ENCODE measurements around the gene OR1E2. TPM values are rescaled to one million over a fixed set of nuclear protein-coding genes. Genes with fewer than 3 reads are reported as not detected.
"Not testable (repeated sequence)": the region's sequence is repeated elsewhere in the genome, so short reads cannot be mapped to it uniquely, and the experiment has no call there.

OR1E2 gene
- total and polyA plus RNA-seq, 12 donors, result 0.43 TPM; not detected in 11

GRCh38 chr17:3438368-3438767, 4.7 kb upstream of the OR1E2 start:
- TF ChIP-seq CTCF (IDR thresholded peaks at IDR 0.05), result no peak
- ATAC-seq, result no peak
- H3K27ac ChIP-seq, result no peak overlapping the region
- intact Hi-C loops (cut with DNase I), result no loop called here
- 50 to 62% methylated on average over 1 of the region's 1 CpG for WGBS, 2 donors
- H3K27me3 ChIP-seq, result peaks cover 0 to 14% (median 4%) of the 10 kb centered on the region in 7 donors
- no peak for DNase-seq
- H3K9me3 ChIP-seq, result no peaks in the 10 kb centered on the region
- H3K36me3 ChIP-seq, result no peaks in the 10 kb centered on the region
- no peak overlapping the region for H3K4me3 ChIP-seq
- no peaks in the 10 kb centered on the region for H3K4me1 ChIP-seq

GRCh38 chr17:3433215-3433614, 426 bp downstream of the OR1E2 start:
- H3K36me3 ChIP-seq; H3K4me1 ChIP-seq; intact Hi-C loops (cut with DNase I); H3K27me3 ChIP-seq; ATAC-seq; H3K4me3 ChIP-seq; H3K27ac ChIP-seq; DNase-seq: not testable (repeated sequence)
- WGBS, 2 donors, result 25 to 31% methylated on average over 7 of the region's 7 CpGs
- H3K9me3 ChIP-seq, result peaks cover 0 to 21% (median 6%) of the 10 kb centered on the region in 11 donors

- Histone ChIP-seq H3K27ac (no peak overlapping the region), H3K36me3 (no peaks in the 10 kb centered on the region), H3K9me3 (peaks cover 0 to 10% (median 0%) of the 10 kb centered on the region in 11 donors), H3K4me3 (no peak overlapping the region), H3K27me3 (peaks cover 0 to 4% (median 0%) of the 10 kb centered on the region in 7 donors), H3K4me1 (no peaks in the 10 kb centered on the region)
- no peak for TF ChIP-seq CTCF (IDR thresholded peaks at IDR 0.05)
- ATAC-seq (no peak), DNase-seq (no peak)
- 49 to 73% methylated on average over 2 of the region's 2 CpGs for WGBS, 2 donors
- intact Hi-C loops (cut with DNase I), result no loop called here
These were observed 15.4 kb downstream of the OR1E2 start for GRCh38 chr17:3418222-3418621.

GRCh38 chr17:3415610-3416009, 18.0 kb downstream of the OR1E2 start:
- Histone ChIP-seq H3K27ac (no peak overlapping the region), H3K4me3 (no peak overlapping the region), H3K4me1 (no peaks in the 10 kb centered on the region), H3K27me3 (peaks cover 0 to 6% (median 0%) of the 10 kb centered on the region in 7 donors), H3K9me3 (peaks cover 0 to 10% (median 0%) of the 10 kb centered on the region in 11 donors), H3K36me3 (no peaks in the 10 kb centered on the region)
- WGBS, 2 donors, result 75 to 76% methylated on average over 5 of the region's 5 CpGs
- DNase-seq, result no peak
- ATAC-seq, result no peak
- intact Hi-C loops (cut with DNase I), result no loop called here
- no peak for TF ChIP-seq CTCF (IDR thresholded peaks at IDR 0.05)

- intact Hi-C loops (cut with DNase I); H3K4me3 ChIP-seq; H3K27me3 ChIP-seq; H3K27ac ChIP-seq; DNase-seq; H3K4me1 ChIP-seq; H3K36me3 ChIP-seq: not testable (repeated sequence)
- peak in 1 of 8 donors; percentile 10 for ATAC-seq
- WGBS, 2 donors, result 51% methylated on average over 3 of the region's 16 CpGs; no CpG with 5 or more reads in 1 of the 2 donors
- peaks cover 0 to 19% (median 6%) of the 10 kb centered on the region in 11 donors for H3K9me3 ChIP-seq
These were observed 21.4 kb downstream of the OR1E2 start for GRCh38 chr17:3412216-3412615.
